Measurements from ENCODE around the gene DEPDC5.

The DEPDC5 gene

DNA sequence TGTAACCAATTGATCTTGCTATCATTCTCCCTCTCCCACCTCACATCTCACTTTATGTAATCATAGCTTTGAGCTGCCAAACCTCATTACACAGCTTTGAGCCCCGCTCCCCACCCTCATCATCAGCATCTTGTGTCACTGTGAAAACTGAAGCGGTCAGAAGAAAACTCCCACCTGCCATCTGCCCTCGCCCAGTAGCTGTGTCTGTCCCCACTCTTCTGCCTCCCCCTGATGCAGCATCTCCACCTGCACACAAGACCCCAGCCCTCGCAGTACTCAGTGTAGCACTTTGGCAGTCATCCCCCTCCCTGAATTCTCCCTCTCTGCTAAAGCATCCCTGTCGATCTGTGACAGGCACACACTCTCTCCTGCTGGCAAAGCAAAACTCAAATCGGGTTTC is 130.2 kb downstream of the DEPDC5 start:
- Histone ChIP-seq H3K4me1 (no peaks in the 10 kb centered on the region), H3K9me3 (no peaks in the 10 kb centered on the region), H3K27ac (no peak overlapping the region), H3K36me3 (peaks cover 17 to 86% (median 30%) of the 10 kb centered on the region in 3 donors), H3K27me3 (no peaks in the 10 kb centered on the region), H3K4me3 (no peak overlapping the region)
- no peak for DNase-seq
- intact Hi-C loops (cut with DNase I; ENCODE audit: low total_unique reads): no loop called here
- TF ChIP-seq, protein P1, sequence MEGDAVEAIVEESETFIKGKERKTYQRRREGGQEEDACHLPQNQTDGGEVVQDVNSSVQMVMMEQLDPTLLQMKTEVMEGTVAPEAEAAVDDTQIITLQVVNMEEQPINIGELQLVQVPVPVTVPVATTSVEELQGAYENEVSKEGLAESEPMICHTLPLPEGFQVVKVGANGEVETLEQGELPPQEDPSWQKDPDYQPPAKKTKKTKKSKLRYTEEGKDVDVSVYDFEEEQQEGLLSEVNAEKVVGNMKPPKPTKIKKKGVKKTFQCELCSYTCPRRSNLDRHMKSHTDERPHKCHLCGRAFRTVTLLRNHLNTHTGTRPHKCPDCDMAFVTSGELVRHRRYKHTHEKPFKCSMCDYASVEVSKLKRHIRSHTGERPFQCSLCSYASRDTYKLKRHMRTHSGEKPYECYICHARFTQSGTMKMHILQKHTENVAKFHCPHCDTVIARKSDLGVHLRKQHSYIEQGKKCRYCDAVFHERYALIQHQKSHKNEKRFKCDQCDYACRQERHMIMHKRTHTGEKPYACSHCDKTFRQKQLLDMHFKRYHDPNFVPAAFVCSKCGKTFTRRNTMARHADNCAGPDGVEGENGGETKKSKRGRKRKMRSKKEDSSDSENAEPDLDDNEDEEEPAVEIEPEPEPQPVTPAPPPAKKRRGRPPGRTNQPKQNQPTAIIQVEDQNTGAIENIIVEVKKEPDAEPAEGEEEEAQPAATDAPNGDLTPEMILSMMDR (IDR thresholded peaks at IDR 0.05): no peak

DNA sequence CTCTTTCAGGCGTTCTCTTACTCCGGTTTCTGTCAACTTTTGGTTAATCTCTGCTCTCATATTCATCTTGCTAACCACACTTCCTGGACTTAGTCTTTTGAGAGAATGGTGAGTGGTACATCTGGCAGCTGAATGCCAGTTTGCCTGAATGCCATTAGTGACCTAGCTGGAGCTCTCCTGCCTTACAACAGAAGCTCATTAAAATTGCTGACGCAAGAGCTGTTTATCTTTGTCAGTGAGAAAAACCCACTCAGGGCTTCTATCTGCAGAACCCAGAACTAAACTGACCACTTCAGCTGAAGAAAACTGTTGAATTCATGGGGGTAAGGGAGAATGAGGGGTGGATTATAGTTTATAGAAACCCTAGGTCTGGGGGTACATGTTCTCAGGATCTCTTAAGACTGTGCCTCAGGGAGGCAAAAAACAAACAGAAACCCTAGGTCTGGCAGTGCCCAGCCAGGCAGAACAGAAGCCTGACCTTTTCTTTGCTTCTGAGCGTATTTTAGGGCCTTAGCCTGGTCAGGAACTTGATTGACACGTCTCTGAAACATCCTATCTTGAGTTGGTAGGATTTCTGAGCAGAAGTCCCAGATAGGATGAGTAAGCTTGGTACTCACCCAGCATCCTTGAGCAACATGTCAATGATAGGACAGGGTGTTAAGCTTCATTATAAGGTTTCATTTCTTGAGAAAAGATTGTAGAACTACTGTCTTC is 137.7 kb downstream of the DEPDC5 start:
- no peak for DNase-seq
- intact Hi-C loops (cut with DNase I; ENCODE audit: low total_unique reads): no loop called here
- TF ChIP-seq, protein P1 (IDR thresholded peaks at IDR 0.05): no peak
- H3K27me3 ChIP-seq: no peaks in the 10 kb centered on the region
- peaks cover 0 to 78% (median 8%) of the 10 kb centered on the region in 3 donors for H3K36me3 ChIP-seq
- no peaks in the 10 kb centered on the region for H3K9me3 ChIP-seq
- no peak overlapping the region for H3K27ac ChIP-seq
- no peak overlapping the region for H3K4me3 ChIP-seq
- no peaks in the 10 kb centered on the region for H3K4me1 ChIP-seq

DNA sequence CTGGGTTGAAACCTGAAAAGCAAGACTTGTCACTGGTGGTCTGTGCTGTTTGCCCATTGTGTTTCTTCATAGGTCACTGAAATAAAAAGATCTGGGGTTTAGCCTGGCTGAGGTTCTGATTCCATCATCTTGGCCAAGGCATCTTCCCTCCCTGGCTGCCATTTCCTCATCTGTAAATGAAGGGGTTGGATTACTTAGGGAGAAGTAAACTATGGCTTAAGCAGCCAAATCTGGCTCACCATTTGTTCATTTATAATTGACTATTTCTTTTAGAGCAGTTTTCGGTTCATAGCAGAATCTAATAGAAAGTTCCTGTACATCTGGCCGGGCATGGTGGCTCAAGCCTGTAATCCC is 138.2 kb downstream of the DEPDC5 start:
- H3K9me3 ChIP-seq: no peaks in the 10 kb centered on the region
- H3K36me3 ChIP-seq: peaks cover 0 to 80% (median 9%) of the 10 kb centered on the region in 3 donors
- TF ChIP-seq, protein P1 (IDR thresholded peaks at IDR 0.05): no peak
- no peak overlapping the region for H3K4me3 ChIP-seq
- DNase-seq: no peak
- no peak overlapping the region for H3K27ac ChIP-seq
- no peaks in the 10 kb centered on the region for H3K4me1 ChIP-seq
- intact Hi-C loops (cut with DNase I; ENCODE audit: low total_unique reads): no loop called here
- H3K27me3 ChIP-seq: no peaks in the 10 kb centered on the region

DNA sequence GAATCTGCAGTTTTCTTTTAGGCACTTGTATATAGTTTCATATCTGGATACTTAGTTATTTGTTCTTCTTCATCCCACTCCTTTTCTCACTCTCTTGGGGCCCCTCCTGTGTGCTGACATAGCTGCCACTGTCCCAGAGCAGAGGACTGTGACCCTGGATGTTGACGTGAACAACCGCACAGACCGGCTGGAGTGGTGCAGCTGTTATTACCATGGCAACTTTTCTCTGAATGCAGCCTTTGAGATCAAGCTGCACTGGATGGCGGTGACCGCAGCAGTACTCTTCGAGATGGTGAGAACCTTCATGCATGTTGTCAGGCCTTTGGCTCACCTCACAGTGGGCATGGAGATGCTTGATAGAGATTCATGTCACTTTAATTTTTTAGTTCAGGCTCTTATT is 139.6 kb downstream of the DEPDC5 start:
- no peak overlapping the region for H3K4me3 ChIP-seq

DNA sequence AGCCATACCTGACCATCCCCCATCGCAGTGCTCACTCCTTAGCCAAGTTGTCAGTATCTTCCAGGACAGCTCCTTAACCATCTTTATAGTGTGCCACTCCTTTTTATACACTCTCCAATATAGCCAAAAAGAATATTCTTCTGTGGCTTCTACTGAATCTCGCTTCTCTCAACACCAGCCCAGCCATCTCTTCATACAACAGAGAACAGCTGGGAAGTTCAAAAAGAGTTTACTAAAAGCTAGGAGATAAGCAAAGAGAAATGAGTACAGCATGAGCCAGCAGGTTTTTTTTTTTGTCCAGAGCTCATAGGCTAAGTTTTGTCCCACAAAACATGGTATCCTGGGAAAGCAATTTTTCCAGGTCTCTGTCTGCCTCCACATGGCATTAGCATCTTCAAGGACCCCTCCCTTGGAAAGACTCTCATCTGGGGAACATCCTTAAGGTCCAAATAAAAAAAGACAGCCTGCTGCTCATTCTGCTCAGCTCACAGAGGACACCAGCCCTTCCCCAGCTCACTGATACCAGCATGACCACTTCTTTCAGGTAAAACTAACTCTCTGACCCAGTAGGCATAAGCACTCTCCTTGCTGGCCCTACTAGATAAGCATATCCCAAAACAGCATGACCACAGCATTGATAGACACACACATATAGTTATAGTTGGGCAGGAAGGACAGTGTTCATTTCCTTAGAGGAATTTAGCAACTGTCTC is 141.7 kb downstream of the DEPDC5 start:
- intact Hi-C loops (cut with DNase I; ENCODE audit: low total_unique reads): no loop called here
- peaks cover 0 to 85% (median 25%) of the 10 kb centered on the region in 3 donors for H3K36me3 ChIP-seq
- no peak for DNase-seq
- H3K9me3 ChIP-seq: no peaks in the 10 kb centered on the region
- H3K4me3 ChIP-seq: no peak overlapping the region
- TF ChIP-seq, protein P1 (IDR thresholded peaks at IDR 0.05): no peak
- no peak overlapping the region for H3K27ac ChIP-seq
- no peaks in the 10 kb centered on the region for H3K27me3 ChIP-seq
- H3K4me1 ChIP-seq: no peaks in the 10 kb centered on the region

More for the DNA sequence above, 139.6 kb downstream of the DEPDC5 start:
- Histone ChIP-seq H3K4me1 (no peaks in the 10 kb centered on the region), H3K27me3 (no peaks in the 10 kb centered on the region), H3K27ac (no peak overlapping the region), H3K36me3 (peaks cover 0 to 84% (median 23%) of the 10 kb centered on the region in 3 donors), H3K9me3 (no peaks in the 10 kb centered on the region)
- no peak for DNase-seq
- intact Hi-C loops (cut with DNase I; ENCODE audit: low total_unique reads): no loop called here
- TF ChIP-seq, protein P1 (IDR thresholded peaks at IDR 0.05): no peak

Data from tibial artery (tissue), 4 donors.